Ecto neural progenitor cell (in vitro differentiated cells): ENCODE measurements around the gene NGRN.

ENCODE experiments used
- DNase-seq: peaks from one replicate; pipeline ENCODE4 v3.0.0-alpha.2; 2018; ENCODE audit warnings: low spot score

NGRN gene, protein sequence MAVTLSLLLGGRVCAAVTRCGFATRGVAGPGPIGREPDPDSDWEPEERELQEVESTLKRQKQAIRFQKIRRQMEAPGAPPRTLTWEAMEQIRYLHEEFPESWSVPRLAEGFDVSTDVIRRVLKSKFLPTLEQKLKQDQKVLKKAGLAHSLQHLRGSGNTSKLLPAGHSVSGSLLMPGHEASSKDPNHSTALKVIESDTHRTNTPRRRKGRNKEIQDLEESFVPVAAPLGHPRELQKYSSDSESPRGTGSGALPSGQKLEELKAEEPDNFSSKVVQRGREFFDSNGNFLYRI

DNA sequence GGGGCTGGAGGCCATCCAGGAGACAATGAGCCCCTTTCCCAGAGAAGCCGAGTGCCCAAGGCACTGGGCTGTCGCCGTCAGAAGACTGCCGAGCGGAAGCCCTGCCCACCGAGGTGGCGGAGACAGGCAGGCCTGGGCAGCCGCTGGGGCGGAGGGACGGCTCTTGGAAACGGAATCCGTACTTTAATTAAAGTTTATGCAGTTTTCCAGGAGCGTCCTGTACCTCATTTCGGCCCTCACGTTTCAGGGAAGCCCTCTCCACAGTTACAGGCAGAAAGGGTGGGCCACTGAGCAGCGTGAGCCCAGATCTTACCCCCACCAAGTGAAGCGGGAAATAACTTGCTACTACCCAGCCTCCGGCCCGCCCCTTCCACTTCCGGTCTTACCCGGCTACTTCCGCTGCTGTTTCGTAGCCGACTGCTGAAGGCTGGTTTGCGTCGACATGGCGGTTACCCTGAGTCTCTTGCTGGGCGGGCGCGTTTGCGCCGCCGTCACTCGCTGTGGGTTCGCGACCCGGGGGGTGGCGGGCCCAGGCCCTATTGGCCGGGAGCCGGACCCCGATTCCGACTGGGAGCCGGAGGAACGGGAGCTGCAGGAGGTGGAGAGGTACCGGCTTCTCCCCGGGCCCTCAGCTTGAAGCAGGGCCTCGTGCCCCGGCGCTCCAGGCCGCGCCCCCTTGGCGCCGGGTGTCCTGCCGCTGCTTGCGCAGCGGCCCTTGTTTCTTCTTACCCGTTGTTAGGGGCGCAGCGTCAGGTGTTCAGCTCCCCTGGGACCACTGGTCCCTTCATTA is at the start of gene NGRN:
TSS of gene NGRN (plus strand) at position 402 of the 790 bp plus-strand sequence. CDS start at position 443, 41 bp downstream.
- DNase-seq: peak; percentile 86

DNA sequence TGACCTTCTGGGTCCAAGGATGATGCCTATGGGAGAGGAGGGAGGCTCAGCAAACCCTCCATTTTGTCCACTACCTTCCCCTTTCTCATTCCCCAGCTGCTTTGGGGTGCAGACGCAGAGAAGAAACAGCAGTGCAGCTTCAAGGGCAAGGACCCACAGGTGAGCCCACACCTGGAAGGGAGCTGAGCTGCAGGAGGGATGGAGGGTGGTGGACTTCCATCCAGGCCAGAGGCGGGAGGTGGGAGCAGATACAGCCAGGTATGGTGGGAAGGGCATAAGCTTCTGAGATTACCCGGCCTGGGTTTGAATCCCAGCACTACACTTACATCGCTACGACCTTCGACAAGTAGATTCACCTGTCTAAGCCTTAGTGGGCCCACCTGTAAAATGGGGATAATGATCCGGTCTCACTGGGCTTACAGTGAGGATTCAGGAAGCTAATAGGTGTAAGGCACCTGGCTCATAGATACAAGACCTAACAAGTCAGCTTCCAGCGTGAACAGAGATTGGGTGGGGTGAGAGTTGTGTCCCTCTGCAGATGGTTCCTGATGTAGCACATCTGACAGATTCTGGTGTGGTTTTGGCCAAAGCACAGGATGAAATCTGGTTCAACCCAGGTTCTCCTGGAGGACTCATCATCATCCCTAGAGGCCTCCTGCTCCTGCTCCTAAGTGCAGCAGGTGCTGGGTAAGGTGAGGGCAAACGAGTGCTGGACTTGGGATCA is 47.6 kb upstream of the NGRN start:
- DNase-seq: no peak

DNA sequence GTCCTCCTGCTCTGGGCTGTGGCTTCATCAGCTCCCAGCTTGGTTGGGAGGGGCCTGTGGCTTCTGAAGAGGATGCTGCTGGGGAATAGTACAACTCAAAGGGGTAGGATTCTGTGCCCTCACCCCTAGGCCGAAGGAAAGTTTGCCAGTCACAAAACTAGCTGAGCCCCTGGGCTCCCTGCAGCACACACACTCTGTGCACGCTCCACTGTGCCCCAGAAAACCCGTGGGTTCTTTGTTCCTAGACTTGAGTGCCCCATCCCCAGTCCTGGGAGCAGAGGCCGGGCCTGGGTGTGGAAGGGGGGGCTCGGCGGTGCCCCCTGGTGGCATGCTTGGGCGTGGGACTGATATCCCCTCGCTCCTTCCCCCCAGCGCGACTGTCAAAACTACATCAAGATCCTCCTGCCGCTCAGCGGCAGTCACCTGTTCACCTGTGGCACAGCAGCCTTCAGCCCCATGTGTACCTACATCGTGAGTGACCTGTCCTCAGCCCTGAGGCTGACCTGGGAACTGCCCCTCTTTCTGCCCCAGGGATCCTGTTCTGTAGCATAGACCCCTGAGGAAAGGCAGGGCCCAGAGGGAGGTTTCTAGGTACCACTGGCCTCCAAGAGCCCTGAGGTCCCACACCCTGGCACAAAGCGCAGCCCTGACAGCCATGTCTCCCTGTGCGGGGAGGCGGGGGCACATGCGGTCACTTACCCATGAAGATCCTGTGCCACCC is 45.9 kb upstream of the NGRN start:
- peak; percentile 82 for DNase-seq

DNA sequence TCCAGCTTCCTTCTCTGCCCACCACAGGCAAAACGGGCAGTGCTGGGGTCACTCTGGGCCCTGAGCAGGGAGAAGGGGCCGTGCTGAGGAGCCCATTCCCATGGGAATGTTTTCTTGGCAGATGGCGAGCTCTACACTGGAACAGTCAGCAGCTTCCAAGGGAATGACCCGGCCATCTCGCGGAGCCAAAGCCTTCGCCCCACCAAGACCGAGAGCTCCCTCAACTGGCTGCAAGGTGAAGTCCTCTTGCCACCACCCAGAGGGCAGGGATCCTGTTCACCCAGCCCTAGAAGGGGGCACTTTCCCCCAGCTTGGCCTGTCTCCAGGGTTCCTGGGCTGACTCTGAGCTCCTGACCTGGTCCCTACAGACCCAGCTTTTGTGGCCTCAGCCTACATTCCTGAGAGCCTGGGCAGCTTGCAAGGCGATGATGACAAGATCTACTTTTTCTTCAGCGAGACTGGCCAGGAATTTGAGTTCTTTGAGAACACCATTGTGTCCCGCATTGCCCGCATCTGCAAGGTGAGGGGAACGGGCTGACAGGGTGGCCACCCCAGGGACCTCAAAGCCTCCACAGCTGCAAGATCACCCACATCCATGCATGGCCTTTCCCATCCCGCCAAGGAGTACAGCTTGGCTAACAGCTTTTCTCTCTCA is 44.1 kb upstream of the NGRN start:
- DNase-seq: peak; percentile 72

DNA sequence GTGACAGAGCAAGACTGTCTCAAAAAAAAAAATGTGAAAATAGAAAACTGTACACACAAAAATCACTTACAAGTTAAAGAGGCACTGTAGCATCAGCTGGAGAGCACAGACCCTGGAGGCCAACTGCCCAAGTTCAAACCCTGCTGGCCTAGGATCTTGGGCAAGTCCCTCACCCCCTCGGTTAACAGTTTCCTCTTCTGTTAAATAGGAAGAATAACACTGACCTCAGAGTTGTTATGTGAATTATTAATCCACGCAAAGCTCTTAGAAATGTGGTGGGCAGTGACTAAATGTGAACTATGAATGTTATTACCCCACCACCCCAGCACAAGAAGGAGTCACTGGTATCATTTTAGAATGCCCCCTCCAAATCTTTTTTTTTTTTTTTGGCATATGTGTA is 42.9 kb upstream of the NGRN start:
- DNase-seq: no peak

DNA sequence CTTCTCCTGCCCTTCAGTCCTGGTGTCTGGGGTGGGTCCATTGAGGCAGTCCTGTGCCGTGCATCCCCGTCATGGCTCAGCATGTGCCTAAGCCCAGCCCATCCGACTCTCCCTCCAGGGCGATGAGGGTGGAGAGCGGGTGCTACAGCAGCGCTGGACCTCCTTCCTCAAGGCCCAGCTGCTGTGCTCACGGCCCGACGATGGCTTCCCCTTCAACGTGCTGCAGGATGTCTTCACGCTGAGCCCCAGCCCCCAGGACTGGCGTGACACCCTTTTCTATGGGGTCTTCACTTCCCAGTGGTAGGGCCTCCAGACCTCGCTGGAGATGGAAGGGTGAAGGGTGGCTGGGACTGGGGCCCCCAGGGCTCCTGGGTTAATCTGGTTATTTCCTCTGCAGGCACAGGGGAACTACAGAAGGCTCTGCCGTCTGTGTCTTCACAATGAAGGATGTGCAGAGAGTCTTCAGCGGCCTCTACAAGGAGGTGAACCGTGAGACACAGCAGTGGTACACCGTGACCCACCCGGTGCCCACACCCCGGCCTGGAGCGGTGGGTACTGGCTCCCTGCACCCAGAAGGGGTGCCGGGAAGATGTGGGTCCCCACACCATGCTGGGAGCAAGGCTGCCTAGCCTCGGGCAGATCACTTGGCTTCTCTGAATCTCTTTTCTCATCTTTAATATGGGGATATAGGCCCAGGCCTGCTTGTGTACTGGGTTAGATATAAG is 41.9 kb upstream of the NGRN start:
- DNase-seq: no peak

DNA sequence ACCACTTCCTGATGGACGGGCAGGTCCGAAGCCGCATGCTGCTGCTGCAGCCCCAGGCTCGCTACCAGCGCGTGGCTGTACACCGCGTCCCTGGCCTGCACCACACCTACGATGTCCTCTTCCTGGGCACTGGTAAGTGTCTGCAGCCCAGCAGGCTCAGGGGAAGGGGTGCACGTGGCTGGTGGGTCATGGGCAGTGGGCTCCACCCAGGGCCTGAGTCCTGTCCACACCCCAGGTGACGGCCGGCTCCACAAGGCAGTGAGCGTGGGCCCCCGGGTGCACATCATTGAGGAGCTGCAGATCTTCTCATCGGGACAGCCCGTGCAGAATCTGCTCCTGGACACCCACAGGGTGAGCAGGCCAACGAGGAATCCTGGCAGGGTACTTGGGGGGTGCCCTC is 40.4 kb upstream of the NGRN start:
- no peak for DNase-seq

DNA sequence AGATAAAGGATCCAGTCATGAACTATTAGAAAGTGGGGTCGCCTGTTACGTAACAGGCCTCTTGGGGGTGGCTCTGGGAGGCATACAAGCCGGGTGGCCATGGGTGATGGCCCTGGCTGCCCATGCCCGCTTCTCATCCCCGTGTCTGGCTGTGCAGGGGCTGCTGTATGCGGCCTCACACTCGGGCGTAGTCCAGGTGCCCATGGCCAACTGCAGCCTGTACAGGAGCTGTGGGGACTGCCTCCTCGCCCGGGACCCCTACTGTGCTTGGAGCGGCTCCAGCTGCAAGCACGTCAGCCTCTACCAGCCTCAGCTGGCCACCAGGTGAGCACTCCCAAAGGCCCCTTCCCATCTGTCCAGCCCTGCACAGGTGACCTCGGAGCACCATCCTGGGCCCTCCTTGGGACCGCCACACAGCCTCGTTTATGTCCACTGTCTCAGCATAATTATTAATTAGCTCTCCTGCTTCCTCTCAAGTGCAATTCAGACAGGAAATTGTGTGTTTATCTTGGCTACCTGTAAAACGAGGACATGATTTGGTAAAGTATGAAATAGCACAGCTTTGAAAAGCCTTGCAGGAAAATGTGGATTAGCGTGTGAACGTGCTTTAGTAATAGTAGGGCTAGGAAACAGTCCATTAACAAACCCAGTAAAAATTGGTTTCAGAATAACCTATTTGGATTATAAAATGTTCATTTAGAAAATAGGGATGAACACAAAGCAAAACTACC is 39.8 kb upstream of the NGRN start:
- no peak for DNase-seq

DNA sequence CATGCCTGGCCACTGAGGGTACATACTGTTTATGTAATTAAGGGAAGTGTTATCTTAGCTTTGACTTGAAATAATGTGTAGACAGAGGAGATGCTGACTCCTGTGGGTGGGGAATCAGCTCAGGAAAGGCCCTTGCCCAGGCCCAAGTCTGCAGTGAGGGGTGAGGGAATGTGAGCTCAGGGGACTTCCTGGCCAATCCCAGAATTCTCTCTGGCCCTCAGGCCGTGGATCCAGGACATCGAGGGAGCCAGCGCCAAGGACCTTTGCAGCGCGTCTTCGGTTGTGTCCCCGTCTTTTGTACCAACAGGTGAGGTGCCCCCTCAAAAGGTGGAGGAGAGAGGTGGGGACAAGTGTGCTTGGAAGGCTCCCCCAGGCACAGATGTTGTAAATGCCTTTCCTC is 38.1 kb upstream of the NGRN start:
- DNase-seq: no peak

DNA sequence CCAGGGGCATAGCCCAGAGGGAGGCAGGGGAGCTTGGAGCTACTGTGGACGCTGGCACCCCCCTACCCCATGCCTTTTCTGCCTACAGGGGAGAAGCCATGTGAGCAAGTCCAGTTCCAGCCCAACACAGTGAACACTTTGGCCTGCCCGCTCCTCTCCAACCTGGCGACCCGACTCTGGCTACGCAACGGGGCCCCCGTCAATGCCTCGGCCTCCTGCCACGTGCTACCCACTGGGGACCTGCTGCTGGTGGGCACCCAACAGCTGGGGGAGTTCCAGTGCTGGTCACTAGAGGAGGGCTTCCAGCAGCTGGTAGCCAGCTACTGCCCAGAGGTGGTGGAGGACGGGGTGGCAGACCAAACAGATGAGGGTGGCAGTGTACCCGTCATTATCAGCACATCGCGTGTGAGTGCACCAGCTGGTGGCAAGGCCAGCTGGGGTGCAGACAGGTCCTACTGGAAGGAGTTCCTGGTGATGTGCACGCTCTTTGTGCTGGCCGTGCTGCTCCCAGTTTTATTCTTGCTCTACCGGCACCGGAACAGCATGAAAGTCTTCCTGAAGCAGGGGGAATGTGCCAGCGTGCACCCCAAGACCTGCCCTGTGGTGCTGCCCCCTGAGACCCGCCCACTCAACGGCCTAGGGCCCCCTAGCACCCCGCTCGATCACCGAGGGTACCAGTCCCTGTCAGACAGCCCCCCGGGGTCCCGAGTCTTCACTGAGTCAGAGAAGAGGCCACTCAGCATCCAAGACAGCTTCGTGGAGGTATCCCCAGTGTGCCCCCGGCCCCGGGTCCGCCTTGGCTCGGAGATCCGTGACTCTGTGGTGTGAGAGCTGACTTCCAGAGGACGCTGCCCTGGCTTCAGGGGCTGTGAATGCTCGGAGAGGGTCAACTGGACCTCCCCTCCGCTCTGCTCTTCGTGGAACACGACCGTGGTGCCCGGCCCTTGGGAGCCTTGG is 37.4 kb upstream of the NGRN start:
- DNase-seq: no peak

DNA sequence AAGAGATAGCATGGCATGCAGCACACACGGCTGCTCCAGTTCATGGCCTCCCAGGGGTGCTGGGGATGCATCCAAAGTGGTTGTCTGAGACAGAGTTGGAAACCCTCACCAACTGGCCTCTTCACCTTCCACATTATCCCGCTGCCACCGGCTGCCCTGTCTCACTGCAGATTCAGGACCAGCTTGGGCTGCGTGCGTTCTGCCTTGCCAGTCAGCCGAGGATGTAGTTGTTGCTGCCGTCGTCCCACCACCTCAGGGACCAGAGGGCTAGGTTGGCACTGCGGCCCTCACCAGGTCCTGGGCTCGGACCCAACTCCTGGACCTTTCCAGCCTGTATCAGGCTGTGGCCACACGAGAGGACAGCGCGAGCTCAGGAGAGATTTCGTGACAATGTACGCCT is 36.5 kb upstream of the NGRN start:
- no peak for DNase-seq

DNA sequence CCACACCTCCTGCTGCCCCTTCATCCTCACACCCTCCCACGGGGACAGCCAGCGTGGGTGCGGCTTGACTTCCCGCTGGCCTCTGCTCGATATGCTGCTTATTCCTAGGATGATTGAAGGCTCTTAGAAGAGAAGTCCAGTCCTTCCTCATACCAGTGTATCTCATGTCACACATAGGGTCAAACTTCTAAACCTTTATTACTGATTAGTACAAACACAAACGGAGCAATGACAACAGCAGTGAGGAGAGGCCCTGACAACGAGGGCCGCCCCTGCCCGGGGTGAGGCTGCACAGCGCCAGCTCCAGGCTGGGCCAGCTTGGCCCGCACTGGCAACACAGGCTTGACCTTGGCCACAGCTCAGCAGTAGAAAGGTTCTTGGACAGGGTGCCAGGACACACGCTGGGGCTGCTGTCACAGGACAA is 35.4 kb upstream of the NGRN start:
- no peak for DNase-seq

DNA sequence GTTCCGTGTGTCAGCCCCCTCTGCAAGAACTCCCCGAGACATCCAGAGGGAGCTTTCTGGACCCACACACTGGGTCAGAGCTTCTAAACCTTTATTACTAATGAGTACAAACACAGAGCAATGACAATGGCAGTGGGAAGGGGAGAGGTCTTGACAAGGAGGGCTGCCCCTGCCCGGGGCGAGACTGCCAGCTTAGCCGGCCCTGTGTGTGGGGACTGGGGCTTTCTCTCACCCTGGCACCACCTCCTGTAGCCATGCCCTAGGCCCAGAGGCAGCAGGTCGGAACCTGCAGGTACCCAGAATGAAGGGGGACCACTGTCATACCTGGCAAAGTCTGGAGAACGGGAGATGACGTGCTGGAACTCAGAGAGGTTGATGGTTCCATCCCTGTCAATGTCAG is 34.9 kb upstream of the NGRN start:
- no peak for DNase-seq

DNA sequence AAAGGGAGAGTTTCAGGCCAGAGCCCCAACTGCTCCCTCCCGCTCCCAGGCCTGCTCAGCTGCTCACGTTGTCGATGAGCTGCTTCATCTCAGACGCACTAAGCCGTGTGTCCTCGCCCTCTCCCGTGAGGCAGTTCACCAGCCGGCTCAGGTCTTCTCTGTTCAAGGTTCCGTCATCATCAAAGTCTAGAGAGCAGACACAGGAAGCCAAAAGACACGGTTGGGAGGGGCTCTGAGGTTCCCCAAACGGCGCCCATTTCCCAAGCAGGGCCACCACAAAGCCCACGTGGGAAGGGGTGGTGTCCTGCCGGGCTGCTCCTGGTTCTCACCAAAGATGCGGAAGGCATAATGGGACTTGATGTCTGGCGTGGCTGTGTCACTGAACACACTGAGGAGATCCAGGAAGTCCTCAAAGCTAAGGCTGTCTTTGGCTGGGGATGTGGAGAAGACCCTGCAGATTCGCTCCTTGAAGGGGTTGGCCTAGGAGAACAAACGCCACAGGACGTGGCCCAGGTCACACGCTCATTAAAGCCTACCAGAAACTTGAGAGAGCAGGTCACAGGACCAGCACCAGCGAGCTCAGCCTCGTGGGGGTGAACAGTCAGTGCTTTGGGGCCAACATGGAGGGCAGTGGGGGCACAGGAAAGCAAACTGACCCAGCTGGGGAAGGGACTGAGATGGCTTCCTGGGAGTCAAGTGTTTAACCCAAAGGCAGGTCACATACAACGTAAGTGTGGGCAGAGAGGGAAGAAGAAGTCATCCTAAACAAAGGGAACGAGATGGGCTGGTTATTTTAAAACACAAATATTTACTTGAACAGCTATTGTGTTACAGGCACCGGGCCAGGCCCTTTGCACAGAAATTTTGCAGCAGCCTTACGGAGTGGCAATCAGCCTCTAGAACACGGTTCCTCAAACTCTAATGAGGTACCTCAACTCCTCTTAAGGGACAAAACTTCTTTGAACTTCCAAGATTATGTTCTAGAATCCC is 34.1 kb upstream of the NGRN start:
- no peak for DNase-seq

DNA sequence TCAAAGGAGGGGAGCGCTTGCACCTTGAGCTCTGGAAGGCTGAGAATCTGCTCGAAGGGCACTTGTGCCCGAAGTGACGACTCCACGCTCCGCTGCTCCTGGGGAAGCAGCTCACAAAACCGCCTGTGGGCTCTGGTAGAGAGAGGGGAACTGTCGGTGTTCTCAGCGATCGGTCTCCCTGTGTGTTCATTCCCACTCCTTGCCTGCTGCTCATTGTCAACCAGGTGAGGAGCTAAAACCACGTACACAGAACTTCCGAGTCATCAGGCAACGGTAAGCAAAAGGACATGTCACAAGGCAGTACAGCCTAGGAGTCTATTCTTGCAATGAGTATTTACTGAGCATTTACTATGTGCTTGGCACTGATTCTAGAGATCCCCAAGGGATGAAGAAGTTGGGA is 33.3 kb upstream of the NGRN start:
- peak; percentile 32 for DNase-seq

DNA sequence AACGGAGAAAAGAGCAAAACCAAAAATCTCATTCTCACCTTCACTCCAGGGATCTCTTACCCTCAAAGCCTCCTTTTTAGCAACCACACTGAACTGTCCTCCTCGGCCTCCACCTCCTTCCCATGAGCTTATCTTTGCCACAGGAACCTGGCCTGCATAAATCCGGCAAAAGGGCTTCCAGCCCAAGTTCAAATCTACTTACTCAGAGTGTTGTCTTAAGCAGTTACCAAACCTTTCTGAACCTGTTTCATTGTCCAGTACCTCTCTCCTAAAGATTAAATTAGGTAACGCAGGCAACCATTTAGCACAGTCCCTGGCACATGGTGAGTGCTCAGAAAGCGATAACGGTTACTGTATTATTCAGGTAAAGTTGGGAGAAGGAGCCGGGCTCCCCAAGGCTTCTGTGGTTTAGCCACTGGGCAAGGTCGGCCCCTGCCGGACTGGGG is 32.5 kb upstream of the NGRN start:
- peak; percentile 29 for DNase-seq

DNA sequence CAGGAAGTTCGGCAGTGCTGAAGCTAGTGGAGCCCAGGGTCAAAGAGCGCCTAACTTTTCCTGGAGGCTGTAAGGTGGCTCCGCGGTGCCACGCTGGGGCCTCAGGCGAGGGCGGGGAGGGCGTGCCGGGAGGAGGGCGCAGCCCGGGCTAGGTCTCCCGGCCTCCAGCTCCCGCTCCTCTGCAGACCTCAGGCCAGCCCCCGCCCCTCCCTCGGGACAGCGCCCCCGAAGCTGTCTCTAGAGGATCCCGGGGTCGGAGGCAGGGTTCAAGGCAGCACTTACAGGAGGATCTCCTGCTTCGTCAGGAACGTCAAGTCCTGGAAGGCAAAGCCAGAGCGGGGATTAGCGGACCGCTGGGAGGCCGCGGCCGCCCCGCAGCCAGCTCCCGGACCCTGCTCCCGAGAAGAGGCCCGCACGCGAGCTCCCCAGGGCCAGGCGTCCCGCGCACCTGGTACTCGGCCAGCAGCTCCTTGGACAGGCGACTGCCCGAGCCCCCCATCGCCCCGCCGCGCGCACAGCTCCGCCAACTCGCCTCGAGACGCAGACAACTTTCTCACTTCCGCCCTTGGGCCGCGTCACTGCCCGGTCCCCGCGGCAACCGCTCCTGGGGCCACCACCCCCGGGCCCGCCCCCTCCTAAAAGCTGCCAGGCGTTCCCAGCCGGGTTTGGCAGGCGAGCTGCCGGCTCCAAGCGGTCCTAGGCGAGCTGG is 31.9 kb upstream of the NGRN start, which contains the start of gene CIB1:
TSS of gene CIB1 (minus strand) at position 555 of the 709 bp plus-strand sequence. CDS start at position 499, 56 bp downstream.
- peak; percentile 94 for DNase-seq
